Endothelial cell of umbilical vein (primary cell): ENCODE measurements around the gene EHBP1L1. TPM values are rescaled to one million over a fixed set of nuclear protein-coding genes. Genes with fewer than 3 reads are reported as not detected.

ENCODE experiments used
- BruUV-seq: library from RNA; stranded (reverse); fragments of 400-500 nt; replicated peaks from 2 replicates; lab custom pipeline; 2021; lab: Mats Ljungman, UMichigan
- CTCF ChIA-PET: fragments of 300-600, 350-600 bp; sonication (Branson Sonifier 250); formaldehyde crosslinking; loops from one replicate; lab custom pipeline; 2021; ENCODE audit warnings: antibody characterized with exemption, inconsistent platforms; lab: Charles Lee
- POLR2A ChIA-PET: fragments of 300-600, 350-600 bp; sonication (Branson Sonifier 250); formaldehyde crosslinking; loops from one replicate; lab custom pipeline; 2021; ENCODE audit warnings: antibody characterized with exemption, inconsistent platforms; lab: Charles Lee
- DNase-seq: peaks from one replicate; pipeline ENCODE4 v3.0.0-alpha.2; 2011; ENCODE audit warnings: low read depth, low spot score
- FAIRE-seq: peaks from 2 replicates; lab custom pipeline; 2011; peaks lifted over from hg19 to GRCh38; lab: Jason Lieb, UNC
- H2AFZ ChIP-seq: 2 replicates; pipeline ENCODE4 v1.6.0; 2012; ENCODE audit warnings: low read depth, low read length, control low read depth, inconsistent platforms
- H3K27ac ChIP-seq: 2 replicates; pipeline ENCODE4 v1.5.1; 2011; ENCODE audit warnings: low read depth, mild to moderate bottlenecking, control low read depth, low read length, moderate library complexity; ENCODE audit not compliant: insufficient read depth
- H3K27me3 ChIP-seq, 2 experiments: 2 replicates each; pipeline versions ENCODE4 v1.6.0 to v1.6.1; 2011; ENCODE audit warnings: low read length in 2 of 2, mixed read lengths in 1 of 2; ENCODE audit not compliant: control insufficient read depth in 2 of 2, insufficient read depth in 2 of 2
- H3K36me3 ChIP-seq, 2 experiments: 2 replicates in 1 of 2; 3 replicates in 1 of 2; pipeline ENCODE4 v1.5.1; 2011; ENCODE audit warnings: low read length in 2 of 2, mild to moderate bottlenecking in 1 of 2, moderate library complexity in 1 of 2; ENCODE audit not compliant: control insufficient read depth in 2 of 2, insufficient read depth in 2 of 2; ENCODE audit errors: extremely low read depth in 1 of 2
- H3K4me1 ChIP-seq: 3 replicates; pipeline ENCODE4 v1.5.1; 2011; ENCODE audit warnings: mild to moderate bottlenecking, low read length; ENCODE audit not compliant: control insufficient read depth, insufficient read depth; ENCODE audit errors: extremely low read depth
- H3K4me2 ChIP-seq: 2 replicates; pipeline ENCODE4 v1.6.1; 2011; ENCODE audit warnings: low read length, control low read depth, mixed read lengths; ENCODE audit not compliant: insufficient read depth
- H3K4me3 ChIP-seq, 3 experiments: fragments of 200-600 bp in 1 of 3; sonication (generic), shearing (Covaris generic) in 1 of 3; replicated peaks in 1 of 3; 2 replicates each; pipeline ENCODE4 v1.5.1; 2011 to 2016; ENCODE audit warnings: control low read depth in 3 of 3, low read length in 3 of 3, mild to moderate bottlenecking in 2 of 3, inconsistent platforms in 1 of 3, low read depth in 1 of 3, moderate library complexity in 1 of 3; ENCODE audit not compliant: insufficient read depth in 1 of 3
- H3K79me2 ChIP-seq: 2 replicates; pipeline ENCODE4 v1.6.0; 2012; ENCODE audit warnings: low read length, inconsistent platforms; ENCODE audit not compliant: control insufficient read depth, insufficient read depth
- H3K9ac ChIP-seq: replicated peaks from 2 replicates; pipeline ENCODE3; 2011; ENCODE audit warnings: low read length, control low read depth; ENCODE audit not compliant: insufficient read depth; ENCODE audit errors: extremely low read depth
- H3K9me1 ChIP-seq: replicated peaks from 3 replicates; pipeline ENCODE4 v1.6.0; 2011; ENCODE audit warnings: mild to moderate bottlenecking, low read length; ENCODE audit not compliant: control insufficient read depth, insufficient read depth; ENCODE audit errors: extremely low read depth
- H3K9me3 ChIP-seq: replicated peaks from 2 replicates; pipeline ENCODE4 v1.5.1; 2012; ENCODE audit warnings: low read length, inconsistent platforms; ENCODE audit not compliant: control insufficient read depth, insufficient read depth
- H4K20me1 ChIP-seq: replicated peaks from 2 replicates; pipeline ENCODE3; 2011; ENCODE audit warnings: mild to moderate bottlenecking, low read length; ENCODE audit not compliant: control insufficient read depth, insufficient read depth; ENCODE audit errors: extremely low read depth
- EZH2 ChIP-seq: IDR thresholded peaks from 2 replicates; pipeline ENCODE4 v1.6.1; 2012; ENCODE audit warnings: borderline replicate concordance, low read depth, mild to moderate bottlenecking, moderate library complexity, low read length, inconsistent platforms; ENCODE audit not compliant: severe bottlenecking
- FOS ChIP-seq: IDR thresholded peaks from 2 replicates; pipeline ENCODE4 v1.6.1; 2011; ENCODE audit warnings: mild to moderate bottlenecking, low read length, moderate library complexity, borderline replicate concordance; ENCODE audit not compliant: insufficient read depth
- GATA2 ChIP-seq: IDR thresholded peaks from 2 replicates; pipeline ENCODE4 v1.7.0; 2011; ENCODE audit warnings: low read depth, mild to moderate bottlenecking, moderate library complexity, mixed read lengths, low read length; ENCODE audit not compliant: insufficient read length, insufficient read depth
- JUN ChIP-seq: IDR thresholded peaks from 2 replicates; pipeline ENCODE4 v1.6.1; 2011; ENCODE audit warnings: borderline replicate concordance, low read depth; ENCODE audit not compliant: insufficient read length, insufficient read depth
- MYC ChIP-seq: IDR thresholded peaks from one replicate; pipeline ENCODE4 v1.6.1; 2011; ENCODE audit warnings: mild to moderate bottlenecking, low read depth, low read length
- POLR2A ChIP-seq: IDR thresholded peaks from 2 replicates; pipeline ENCODE4 v1.6.1; 2012; ENCODE audit warnings: low read depth, mild to moderate bottlenecking, control low read depth, low read length
- POLR2AphosphoS5 ChIP-seq: IDR thresholded peaks from 2 replicates; pipeline ENCODE4 v1.6.1; 2012; ENCODE audit warnings: low read depth, mild to moderate bottlenecking, control low read depth, low read length, moderate library complexity; ENCODE audit not compliant: insufficient read depth
- dilution Hi-C: fragments of 300-500 bp; cut with MboI; formaldehyde crosslinking; loops from one replicate; pipeline ENCODE4 v1.15.0; 2019; ENCODE audit warnings: low sequenced_read_pairs; ENCODE audit not compliant: extremely low pct_ligation_motif_present
- intact Hi-C: fragments of 100-400 bp; cut with micrococcal nuclease; formaldehyde crosslinking; loops from one replicate; pipeline ENCODE4 v1.10.0; 2022
- polyA plus RNA-seq, 4 experiments: library from polyadenylated mRNA; depleted of rRNA in 3 of 4; stranded (reverse) in 3 of 4; unstranded in 1 of 4; fragments of >200 nt; gene quantifications; 2 replicates each; pipeline versions ENCODE4 v1.2.1 to v1.2.3, GENCODE V29; 2011 to 2012; ENCODE audit warnings: missing spikeins in 1 of 4
- total RNA-seq: library from RNA; stranded (reverse); gene quantifications from 2 replicates; pipeline ENCODE4 v1.2.3, GENCODE V29; 2021
- TF ChIP-seq, protein P1 (sequence below), 2 donors: IDR thresholded peaks; 1 replicate in 1 of 2; 2 replicates in 1 of 2; pipeline ENCODE4 v1.5.1; 2011; ENCODE audit warnings: low read length in 2 of 2, mild to moderate bottlenecking in 2 of 2, moderate library complexity in 2 of 2, control low read depth in 1 of 2, inconsistent platforms in 1 of 2, low read depth in 1 of 2; ENCODE audit not compliant: insufficient read depth in 1 of 2; ENCODE audit errors: extremely low read depth in 1 of 2
- TF ChIP-seq, protein P2 (sequence below): IDR thresholded peaks from 2 replicates; pipeline ENCODE4 v1.6.1; 2011; ENCODE audit not compliant: insufficient read depth, insufficient read length

The EHBP1L1 gene
- total and polyA plus RNA-seq, 2 donors (not counting 3 experiments of a cell fraction or from before 2014, with no cell fraction given): 12.7 to 19.7 TPM

DNA sequence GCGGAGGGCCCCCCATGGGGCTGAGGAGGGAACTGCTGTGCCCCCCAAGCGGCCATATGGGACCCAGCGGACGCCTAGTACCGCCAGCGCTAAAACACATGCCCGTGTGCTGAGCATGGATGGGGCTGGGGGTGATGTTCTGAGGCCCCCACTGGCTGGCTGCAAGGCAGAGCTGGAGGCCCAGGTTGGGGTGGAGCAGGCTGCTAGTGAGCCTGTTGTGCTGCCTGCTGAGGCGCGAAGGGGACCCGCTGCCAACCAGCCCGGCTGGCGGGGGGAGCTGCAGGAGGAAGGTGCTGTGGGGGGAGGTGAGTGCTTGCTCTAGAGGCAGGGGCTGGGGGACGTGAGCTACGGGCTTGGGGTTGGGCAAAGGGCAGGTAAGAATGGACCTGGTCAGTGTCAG is 42.9 kb downstream of the EHBP1L1 start:
- Histone ChIP-seq H3K36me3 (peaks cover 3 to 45% of the 10 kb centered on the region in 2 experiments), H3K9me3 (no peaks in the 10 kb centered on the region), H3K4me3 (no peak overlapping the region), H2AFZ (no peak overlapping the region), H3K9ac (no peak overlapping the region), H3K27me3 (no peaks in the 10 kb centered on the region), H4K20me1 (no peaks in the 10 kb centered on the region), H3K79me2 (peaks cover 26% of the 10 kb centered on the region), H3K4me2 (no peak overlapping the region), H3K4me1 (peaks cover 11% of the 10 kb centered on the region), H3K9me1 (no peaks in the 10 kb centered on the region), H3K27ac (no peak overlapping the region)
- no TSS peak for BruUV-seq
- FAIRE-seq (no peak), DNase-seq (no peak)
- CTCF ChIA-PET: no interaction called here
- dilution Hi-C loops: no loop called here
- POLR2A ChIA-PET: no interaction called here
- intact Hi-C loops: no loop called here
- no peak for TF ChIP-seq POLR2A
- TF ChIP-seq, protein P1, sequence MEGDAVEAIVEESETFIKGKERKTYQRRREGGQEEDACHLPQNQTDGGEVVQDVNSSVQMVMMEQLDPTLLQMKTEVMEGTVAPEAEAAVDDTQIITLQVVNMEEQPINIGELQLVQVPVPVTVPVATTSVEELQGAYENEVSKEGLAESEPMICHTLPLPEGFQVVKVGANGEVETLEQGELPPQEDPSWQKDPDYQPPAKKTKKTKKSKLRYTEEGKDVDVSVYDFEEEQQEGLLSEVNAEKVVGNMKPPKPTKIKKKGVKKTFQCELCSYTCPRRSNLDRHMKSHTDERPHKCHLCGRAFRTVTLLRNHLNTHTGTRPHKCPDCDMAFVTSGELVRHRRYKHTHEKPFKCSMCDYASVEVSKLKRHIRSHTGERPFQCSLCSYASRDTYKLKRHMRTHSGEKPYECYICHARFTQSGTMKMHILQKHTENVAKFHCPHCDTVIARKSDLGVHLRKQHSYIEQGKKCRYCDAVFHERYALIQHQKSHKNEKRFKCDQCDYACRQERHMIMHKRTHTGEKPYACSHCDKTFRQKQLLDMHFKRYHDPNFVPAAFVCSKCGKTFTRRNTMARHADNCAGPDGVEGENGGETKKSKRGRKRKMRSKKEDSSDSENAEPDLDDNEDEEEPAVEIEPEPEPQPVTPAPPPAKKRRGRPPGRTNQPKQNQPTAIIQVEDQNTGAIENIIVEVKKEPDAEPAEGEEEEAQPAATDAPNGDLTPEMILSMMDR (IDR thresholded peaks at IDR 0.05; ENCODE audit: extremely low read depth in 1 of 2, insufficient read depth in 1 of 2, low read depth in 1 of 2, low read length in 2 of 2): no peak
- TF ChIP-seq MYC: no peak
- TF ChIP-seq, protein P2, sequence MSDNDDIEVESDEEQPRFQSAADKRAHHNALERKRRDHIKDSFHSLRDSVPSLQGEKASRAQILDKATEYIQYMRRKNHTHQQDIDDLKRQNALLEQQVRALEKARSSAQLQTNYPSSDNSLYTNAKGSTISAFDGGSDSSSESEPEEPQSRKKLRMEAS: no peak
- TF ChIP-seq GATA2: no peak
- TF ChIP-seq POLR2AphosphoS5: no peak
- no peak for TF ChIP-seq FOS
- TF ChIP-seq EZH2: no peak
- no peak for TF ChIP-seq JUN
